ENCODE results near the gene STX1A.

STX1A gene

DNA sequence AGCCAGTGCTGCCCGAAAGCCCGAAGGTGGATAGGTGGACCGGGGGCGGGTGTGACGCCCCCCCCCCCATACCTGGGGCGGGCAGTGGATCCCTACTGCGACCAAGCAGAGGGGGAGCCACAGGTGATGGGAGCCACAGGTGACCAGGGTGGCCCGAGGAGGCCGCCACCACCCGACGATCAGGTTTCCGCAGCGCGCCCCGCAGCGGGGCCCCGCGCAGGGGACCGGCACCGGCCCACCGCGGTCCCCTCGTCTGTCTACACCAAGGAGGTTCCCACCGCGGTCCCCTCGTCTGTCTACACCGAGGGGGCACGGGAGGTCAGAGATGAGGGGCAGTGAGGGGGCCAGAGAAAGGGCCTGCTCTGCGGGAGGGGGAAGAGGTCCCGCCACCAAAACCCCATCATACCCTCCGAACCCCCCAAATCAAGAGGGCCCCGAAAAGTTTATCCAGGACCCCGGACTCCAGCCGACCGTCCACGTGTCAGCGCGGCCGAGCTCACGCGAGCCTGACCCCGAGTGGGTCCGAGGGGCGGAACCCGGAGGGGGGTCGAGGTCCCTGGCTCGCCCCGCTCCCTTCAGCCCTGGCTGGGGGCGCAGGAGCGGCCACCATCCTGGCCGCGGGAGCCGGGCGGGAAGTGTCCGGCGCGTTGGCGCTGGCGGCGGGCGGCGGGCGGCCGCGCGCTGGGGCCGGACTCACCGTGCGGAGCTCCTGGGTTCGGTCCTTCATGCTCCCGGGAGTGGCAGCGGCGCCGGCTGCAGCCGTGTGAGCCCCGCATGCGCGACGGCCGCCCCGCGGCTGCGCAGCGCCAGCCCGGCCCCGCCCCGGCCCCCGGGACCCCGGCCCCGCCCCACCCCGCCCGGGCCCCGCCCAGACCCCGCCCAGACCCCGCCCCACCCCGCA lies at the start of gene STX1A:
Gene STX1A (minus strand): TSS at position 765 of the 901 bp plus-strand sequence. CDS start 38 bp downstream, at position 727.
- Histone ChIP-seq H3K4me3 (ENCODE audit: low read depth, low read length) (peak within 1 kb of the TSS; percentile 81), H3K4me1 (ENCODE audit: control insufficient read depth, insufficient read depth, low read length) (peaks cover 10% of the 10 kb centered on the region), H3K27ac (ENCODE audit: low read depth, low read length) (no peak within 1 kb of the TSS), H3K9me3 (ENCODE audit: control insufficient read depth, insufficient read depth, low read depth, low read length) (no peaks in the 10 kb centered on the region), H3K36me3 (ENCODE audit: control insufficient read depth, insufficient read depth, low read length) (no peaks in the 10 kb centered on the region), H3K9ac (ENCODE audit: low read length) (peak within 1 kb of the TSS; percentile 58), H3K27me3 (ENCODE audit: control insufficient read depth, insufficient read depth, low read length) (peaks cover 25% of the 10 kb centered on the region)

DNA sequence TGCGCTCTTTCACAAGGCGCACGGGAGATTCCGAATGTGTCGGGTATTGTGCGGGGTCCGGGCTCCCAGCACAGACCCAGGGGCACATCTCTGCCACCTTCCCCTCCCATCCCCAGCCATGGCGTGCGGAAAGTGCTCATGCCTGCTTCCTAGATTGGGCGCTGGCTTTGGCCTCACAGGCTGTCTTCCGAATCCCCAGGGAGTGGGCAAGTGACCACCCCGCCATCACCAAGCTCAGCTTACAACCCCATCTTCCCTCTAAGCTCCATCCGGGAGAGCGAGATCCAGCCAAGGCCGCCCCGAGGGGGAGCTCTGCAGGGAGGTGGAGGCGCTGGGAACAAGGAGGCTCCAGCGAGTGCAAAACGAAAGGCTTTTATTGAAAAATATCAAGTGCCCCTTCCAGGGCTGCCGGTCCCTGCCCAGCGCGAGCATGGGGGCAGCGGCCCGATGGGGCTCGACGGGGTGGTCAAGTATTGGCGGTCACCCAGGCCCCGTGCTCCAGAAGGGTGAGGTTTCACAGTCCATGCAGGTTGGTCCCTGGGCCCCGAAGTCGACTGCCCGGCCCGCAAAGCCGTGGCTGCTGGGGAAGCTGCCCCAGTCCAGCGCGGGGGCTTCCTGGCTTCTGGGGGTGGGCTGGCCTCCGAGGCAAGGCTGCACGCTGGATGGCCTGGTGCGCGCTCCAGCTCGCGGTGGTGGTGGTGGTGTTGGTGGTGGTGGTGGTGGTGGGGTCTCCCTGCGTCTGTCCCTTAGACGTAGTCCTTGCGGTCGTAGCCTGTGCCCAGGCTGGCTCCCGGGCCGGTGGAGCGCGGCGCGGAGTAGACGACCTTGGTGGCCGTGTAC lies 49.4 kb upstream of the STX1A start:
- Histone ChIP-seq H3K27me3 (ENCODE audit: control insufficient read depth, insufficient read depth, low read length) (peaks cover 37% of the 10 kb centered on the region; the same call in 1 of the 2 replicates), H3K4me1 (ENCODE audit: control insufficient read depth, insufficient read depth, low read length) (peaks cover 9% of the 10 kb centered on the region; the same call in 1 of the 2 replicates), H3K9me3 (ENCODE audit: control insufficient read depth, insufficient read depth, low read depth, low read length) (no peaks in the 10 kb centered on the region), H3K36me3 (ENCODE audit: control insufficient read depth, insufficient read depth, low read length) (no peaks in the 10 kb centered on the region), H3K9ac (ENCODE audit: low read length) (no peak overlapping the region), H3K27ac (ENCODE audit: low read depth, low read length) (no peak overlapping the region), H3K4me3 (ENCODE audit: low read depth, low read length) (peak overlapping the region; percentile 76; the same call in 1 of the 2 replicates)

DNA sequence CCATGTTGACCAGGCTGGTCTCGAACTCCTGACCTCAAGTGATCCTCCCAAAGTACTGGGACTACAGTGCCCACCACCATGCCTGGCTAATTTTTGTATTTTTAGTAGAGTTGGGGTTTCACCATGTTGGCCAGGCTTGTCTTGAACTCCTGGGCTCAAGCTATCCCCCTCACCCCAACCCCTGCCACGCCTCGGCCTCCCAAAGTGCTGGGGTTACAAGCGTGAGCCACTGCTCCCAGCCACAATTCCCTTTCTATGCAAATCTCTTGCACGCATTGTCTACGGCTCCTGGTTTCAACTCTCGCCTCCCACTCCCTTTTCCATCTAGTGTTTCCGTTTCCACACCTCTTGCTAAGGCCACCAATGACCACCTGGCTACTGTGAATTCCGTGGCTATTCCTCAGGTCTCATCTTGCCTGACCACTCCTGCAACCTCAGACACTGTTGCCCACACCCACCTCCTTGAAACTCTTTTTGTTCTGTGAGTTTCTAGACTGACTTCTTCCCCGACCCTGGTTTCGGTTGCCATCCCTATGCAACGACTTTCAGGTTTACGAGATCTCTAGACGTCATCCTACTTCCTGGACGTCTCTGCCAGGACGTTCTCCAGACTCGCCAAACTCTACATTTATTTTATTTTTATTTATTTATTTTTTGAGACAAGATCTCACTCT lies 47.2 kb upstream of the STX1A start:
- Histone ChIP-seq H3K27ac (ENCODE audit: low read depth, low read length) (no peak overlapping the region), H3K27me3 (ENCODE audit: control insufficient read depth, insufficient read depth, low read length) (peaks cover 36% of the 10 kb centered on the region; the same call in 1 of the 2 replicates), H3K4me1 (ENCODE audit: control insufficient read depth, insufficient read depth, low read length) (peaks cover 16% of the 10 kb centered on the region), H3K9me3 (ENCODE audit: control insufficient read depth, insufficient read depth, low read depth, low read length) (no peaks in the 10 kb centered on the region), H3K4me3 (ENCODE audit: low read depth, low read length) (no peak overlapping the region), H3K36me3 (ENCODE audit: control insufficient read depth, insufficient read depth, low read length) (no peaks in the 10 kb centered on the region), H3K9ac (ENCODE audit: low read length) (no peak overlapping the region)

DNA sequence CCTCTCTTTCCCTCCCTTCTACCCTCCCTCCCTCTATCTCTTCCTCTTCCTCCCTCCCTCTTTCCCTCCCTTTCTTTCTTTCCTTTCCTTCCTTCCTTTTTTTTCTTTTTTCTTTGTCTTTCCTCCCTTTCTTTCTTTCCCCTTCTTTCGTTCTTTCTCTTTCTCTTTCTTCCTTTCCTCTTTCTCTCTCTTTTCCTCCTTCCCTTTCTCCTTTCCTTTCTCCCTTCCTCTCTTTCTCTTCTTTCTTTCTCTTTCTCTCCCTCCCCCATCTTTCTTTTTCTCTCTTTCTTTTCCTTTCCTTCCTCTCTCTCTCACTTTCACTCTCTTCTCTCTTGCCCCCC lies 43.2 kb upstream of the STX1A start:
- Histone ChIP-seq H3K27ac (ENCODE audit: low read depth, low read length) (no peak overlapping the region), H3K36me3 (ENCODE audit: control insufficient read depth, insufficient read depth, low read length) (no peaks in the 10 kb centered on the region), H3K9me3 (ENCODE audit: control insufficient read depth, insufficient read depth, low read depth, low read length) (no peaks in the 10 kb centered on the region), H3K4me3 (ENCODE audit: low read depth, low read length) (no peak overlapping the region), H3K27me3 (ENCODE audit: control insufficient read depth, insufficient read depth, low read length) (no peaks in the 10 kb centered on the region; the same call in 1 of the 2 replicates), H3K4me1 (ENCODE audit: control insufficient read depth, insufficient read depth, low read length) (peaks cover 8% of the 10 kb centered on the region), H3K9ac (ENCODE audit: low read length) (no peak overlapping the region)

DNA sequence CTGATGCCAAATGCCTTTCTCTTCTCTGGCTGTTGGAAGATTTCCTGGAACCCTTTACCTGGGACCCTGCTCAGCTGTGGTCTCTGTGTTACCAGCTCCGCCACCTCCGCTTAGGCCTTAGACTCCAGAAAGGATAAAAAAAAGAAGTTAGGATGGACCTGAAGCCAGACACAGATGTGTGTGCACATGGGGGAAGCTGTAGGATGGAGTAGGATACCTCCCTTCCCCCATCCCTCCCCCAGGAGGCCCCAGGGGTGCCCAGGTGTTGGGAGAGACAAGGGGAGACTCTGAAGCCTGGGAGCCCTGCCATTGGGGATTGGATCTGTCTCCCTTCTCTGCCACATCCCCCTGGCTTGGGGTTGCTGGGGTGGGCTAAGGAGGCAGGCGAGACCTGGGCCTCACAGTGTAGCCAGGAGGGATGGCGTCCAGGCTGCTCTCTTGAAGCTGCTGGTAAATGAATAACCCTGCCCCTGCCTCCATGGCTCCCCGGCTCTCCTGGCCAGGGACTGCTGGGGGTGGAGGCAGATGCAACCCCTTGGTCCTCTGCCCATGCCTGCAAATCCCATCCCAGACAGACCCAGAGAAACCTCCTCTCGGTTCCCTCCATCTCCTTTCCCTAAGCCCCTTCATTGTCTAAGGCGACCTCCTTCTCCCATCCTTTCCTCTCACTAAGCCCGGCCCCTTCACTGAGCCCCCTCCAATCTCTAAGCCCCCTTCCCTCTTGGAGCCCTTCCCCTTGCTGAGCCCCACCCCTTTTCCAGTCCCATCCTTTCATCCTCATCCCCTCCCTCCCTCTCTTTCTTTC lies 42.6 kb upstream of the STX1A start:
- Histone ChIP-seq H3K4me1 (ENCODE audit: control insufficient read depth, insufficient read depth, low read length) (peaks cover 8% of the 10 kb centered on the region), H3K27ac (ENCODE audit: low read depth, low read length) (no peak overlapping the region), H3K9ac (ENCODE audit: low read length) (no peak overlapping the region), H3K4me3 (ENCODE audit: low read depth, low read length) (no peak overlapping the region), H3K36me3 (ENCODE audit: control insufficient read depth, insufficient read depth, low read length) (no peaks in the 10 kb centered on the region), H3K27me3 (ENCODE audit: control insufficient read depth, insufficient read depth, low read length) (no peaks in the 10 kb centered on the region), H3K9me3 (ENCODE audit: control insufficient read depth, insufficient read depth, low read depth, low read length) (no peaks in the 10 kb centered on the region)

DNA sequence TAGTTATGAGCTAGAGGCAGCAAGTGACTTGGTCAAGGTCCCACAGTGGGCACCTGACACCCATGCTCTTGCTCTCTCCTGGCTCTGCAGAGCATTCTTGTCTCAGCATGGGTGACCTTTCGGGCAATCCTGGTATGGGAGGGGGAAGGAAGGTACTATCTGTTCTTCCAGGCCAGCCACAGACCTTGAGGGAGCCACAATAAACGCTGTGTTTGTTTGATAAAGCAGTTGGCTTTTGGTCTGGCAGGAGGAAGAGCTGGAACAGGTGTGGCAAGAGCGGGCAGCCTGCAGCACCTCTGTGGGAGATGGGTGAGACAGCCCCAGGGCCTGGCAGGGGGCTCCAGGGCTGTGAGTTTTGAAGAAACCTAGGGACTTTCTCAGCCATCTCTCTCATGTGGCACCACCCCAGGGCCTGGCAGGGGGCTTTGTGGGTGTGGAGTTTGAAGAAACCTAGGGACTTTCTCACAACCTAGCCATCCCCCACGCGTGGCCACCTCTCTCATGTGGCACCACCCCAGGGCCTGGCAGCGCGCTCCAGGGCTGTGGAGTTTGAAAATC lies 39.2 kb upstream of the STX1A start:
- H3K4me3 ChIP-seq (ENCODE audit: low read depth, low read length) = no peak overlapping the region
- H3K9me3 ChIP-seq (ENCODE audit: control insufficient read depth, insufficient read depth, low read depth, low read length) = no peaks in the 10 kb centered on the region
- H3K27ac ChIP-seq (ENCODE audit: low read depth, low read length) = no peak overlapping the region
- no peak overlapping the region for H3K9ac ChIP-seq (ENCODE audit: low read length)
- H3K36me3 ChIP-seq (ENCODE audit: control insufficient read depth, insufficient read depth, low read length) = no peaks in the 10 kb centered on the region
- H3K27me3 ChIP-seq (ENCODE audit: control insufficient read depth, insufficient read depth, low read length) = no peaks in the 10 kb centered on the region
- peaks cover 8% of the 10 kb centered on the region for H3K4me1 ChIP-seq (ENCODE audit: control insufficient read depth, insufficient read depth, low read length)

DNA sequence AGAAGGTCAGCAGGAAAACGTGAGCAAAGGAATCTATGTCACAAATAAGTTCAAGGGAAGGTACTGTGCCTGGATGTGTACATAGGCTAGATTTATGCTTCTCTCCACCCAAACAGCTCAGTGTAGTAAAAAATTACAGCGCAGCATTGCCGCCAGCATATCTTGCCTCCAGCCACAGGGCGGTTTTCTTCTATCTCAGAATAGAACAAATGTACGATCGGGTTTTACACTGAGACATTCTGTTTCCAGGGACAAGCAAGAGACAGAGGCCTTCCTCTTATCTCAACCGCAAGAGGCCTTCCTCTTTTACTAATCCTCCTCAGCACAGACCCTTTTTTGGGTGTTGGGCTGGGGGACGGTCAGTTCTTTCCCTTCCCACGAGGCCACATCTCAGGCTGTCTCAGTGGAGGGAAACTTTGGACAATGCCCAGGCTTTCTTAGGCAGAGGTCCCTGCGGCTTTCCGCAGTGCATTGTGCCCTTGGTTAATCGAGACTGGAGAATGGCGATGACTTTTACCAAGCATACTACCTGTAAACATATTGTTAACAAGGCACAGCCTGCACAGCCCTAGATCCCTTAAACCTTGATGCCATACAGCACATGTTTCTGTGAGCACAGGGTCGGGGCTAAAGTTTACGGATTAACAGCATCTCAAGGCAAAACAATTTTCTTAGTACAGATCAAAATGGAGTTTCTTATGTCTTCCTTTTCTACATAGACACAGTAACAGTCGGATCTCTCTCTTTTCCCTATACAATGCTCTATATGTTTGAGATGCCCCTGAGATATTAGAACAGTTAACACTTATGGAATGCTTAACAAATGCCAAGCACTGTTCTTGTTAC lies 30.7 kb upstream of the STX1A start:
- Histone ChIP-seq H3K4me1 (ENCODE audit: control insufficient read depth, insufficient read depth, low read length) (no peaks in the 10 kb centered on the region), H3K27ac (ENCODE audit: low read depth, low read length) (no peak overlapping the region)

DNA sequence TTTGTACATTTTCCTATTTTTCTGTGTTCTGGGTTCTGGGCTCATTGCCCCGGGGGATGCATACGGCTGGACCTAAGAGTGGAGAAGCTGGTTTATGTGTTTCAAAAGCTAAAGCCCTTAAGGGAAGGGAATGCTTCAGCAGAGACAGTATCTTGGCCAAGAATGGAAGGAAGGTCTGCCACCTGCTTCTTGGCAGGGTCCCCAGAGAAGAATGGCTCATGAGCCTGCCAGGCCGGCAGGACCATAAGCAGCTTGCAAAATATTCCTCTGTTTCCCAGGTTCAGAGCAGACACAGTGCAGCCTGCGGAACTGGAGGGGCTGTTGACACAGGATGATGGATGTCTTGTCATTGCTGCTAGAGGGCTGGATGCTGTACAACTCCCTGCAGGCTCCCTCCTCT lies 26.9 kb upstream of the STX1A start:
- peaks cover 19% of the 10 kb centered on the region; the same call in 1 of the 2 replicates for H3K27me3 ChIP-seq (ENCODE audit: control insufficient read depth, insufficient read depth, low read length)
- peaks cover 22% of the 10 kb centered on the region for H3K4me1 ChIP-seq (ENCODE audit: control insufficient read depth, insufficient read depth, low read length)
- peaks cover 6% of the 10 kb centered on the region; the same call in 1 of the 2 replicates for H3K9me3 ChIP-seq (ENCODE audit: control insufficient read depth, insufficient read depth, low read depth, low read length)
- H3K9ac ChIP-seq (ENCODE audit: low read length) = no peak overlapping the region
- H3K36me3 ChIP-seq (ENCODE audit: control insufficient read depth, insufficient read depth, low read length) = no peaks in the 10 kb centered on the region
- H3K4me3 ChIP-seq (ENCODE audit: low read depth, low read length) = no peak overlapping the region
- H3K27ac ChIP-seq (ENCODE audit: low read depth, low read length) = no peak overlapping the region

More for the DNA sequence above, 30.7 kb upstream of the STX1A start:
- Histone ChIP-seq H3K36me3 (ENCODE audit: control insufficient read depth, insufficient read depth, low read length) (no peaks in the 10 kb centered on the region), H3K9me3 (ENCODE audit: control insufficient read depth, insufficient read depth, low read depth, low read length) (peaks cover 6% of the 10 kb centered on the region; the same call in 1 of the 2 replicates), H3K9ac (ENCODE audit: low read length) (no peak overlapping the region), H3K4me3 (ENCODE audit: low read depth, low read length) (no peak overlapping the region), H3K27me3 (ENCODE audit: control insufficient read depth, insufficient read depth, low read length) (no peaks in the 10 kb centered on the region)

DNA sequence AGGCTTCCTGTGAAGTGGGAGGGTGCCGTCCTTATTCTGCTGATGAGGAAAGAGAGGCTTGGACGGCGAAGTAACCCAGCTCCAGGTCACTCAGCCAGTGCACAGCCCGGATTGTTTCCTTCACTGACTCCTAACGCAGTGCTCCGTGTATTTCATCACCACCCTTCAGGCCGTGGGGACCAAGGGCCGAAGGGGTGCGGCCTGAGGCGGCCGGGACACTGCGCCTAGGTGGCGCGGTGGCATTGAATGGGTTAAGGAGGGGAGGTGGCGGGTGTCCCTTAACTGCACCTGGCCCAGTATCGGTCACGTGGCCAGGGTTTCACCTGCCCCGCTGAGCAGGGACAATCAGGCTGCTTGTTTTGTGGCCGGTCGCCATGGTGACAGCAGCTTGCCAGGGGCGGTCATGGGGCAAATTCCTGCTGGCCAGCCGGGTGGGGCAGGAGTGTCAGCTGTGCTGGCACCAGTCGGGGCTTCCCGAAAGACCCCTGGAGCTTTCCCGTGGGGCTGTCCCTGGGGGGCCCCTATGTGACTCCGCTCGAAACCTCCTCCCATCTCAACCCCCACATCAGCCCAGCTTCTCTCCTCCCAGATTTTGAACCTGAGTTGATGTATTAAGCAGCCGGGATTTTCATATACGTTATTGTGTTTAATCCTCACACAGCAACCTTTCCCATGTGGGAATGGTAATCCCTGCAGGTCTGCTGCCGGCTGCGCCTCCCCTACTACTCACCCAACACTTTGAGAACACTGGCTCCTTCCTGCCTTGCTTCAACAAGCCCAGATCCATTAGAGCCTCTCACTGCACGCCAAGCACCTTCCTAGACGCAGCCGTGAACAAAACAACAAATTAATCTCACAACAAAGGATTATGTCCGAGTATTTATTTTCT lies 23.5 kb upstream of the STX1A start:
- H3K4me1 ChIP-seq (ENCODE audit: control insufficient read depth, insufficient read depth, low read length) = peaks cover 35% of the 10 kb centered on the region
- peak overlapping the region; percentile 90 for H3K27ac ChIP-seq (ENCODE audit: low read depth, low read length)
- H3K9me3 ChIP-seq (ENCODE audit: control insufficient read depth, insufficient read depth, low read depth, low read length) = no peaks in the 10 kb centered on the region
- peaks cover 26% of the 10 kb centered on the region for H3K27me3 ChIP-seq (ENCODE audit: control insufficient read depth, insufficient read depth, low read length)
- peak overlapping the region; percentile 51 for H3K4me3 ChIP-seq (ENCODE audit: low read depth, low read length)
- H3K36me3 ChIP-seq (ENCODE audit: control insufficient read depth, insufficient read depth, low read length) = no peaks in the 10 kb centered on the region
- H3K9ac ChIP-seq (ENCODE audit: low read length) = peak overlapping the region; percentile 80
